ENCODE data around the gene SPINDOC. TPM values are rescaled to one million over a fixed set of nuclear protein-coding genes. Genes with fewer than 3 reads are reported as not detected.

The SPINDOC gene
- total RNA-seq, 1 experiment from 2014 or later, result 50.9 TPM

DNA sequence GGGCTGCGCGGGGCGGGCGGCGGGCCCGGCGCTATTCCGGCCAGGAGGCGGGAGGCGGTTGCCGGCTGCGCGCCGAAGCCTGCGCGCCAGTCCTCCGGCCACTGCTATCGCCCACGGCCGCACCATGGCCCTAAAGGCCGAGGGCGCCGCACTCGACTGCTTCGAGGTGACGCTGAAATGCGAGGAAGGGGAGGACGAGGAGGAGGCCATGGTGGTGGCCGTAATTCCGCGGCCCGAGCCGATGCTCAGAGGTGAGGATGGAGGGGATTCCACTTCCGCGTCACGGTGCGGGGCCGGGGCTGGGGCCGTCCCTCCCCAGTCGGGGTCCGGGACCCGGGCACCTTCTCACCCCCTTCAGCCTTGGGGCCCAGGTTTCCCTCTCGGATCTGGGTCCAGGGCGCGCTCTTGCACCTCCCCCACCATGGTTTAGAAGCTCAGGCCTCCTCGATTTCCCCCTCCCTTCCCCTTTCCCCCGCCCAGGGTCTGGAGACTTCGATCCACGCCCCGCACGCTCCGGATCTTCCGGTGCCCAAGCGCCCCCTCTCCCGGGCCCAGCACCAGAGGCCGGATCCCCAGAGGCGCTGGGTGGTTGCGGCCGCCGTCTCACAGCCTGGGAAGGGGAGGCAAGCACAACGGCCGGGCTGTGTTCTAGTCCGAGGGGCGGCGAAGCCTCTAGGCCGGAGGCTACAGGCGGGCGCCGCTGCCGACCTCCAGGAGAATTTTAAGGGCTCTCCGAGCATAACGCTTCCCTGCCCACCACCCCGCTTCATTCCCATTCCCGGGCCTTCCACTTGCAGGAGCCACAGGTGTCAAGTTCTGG is 517 bp downstream of the SPINDOC start:
- Histone ChIP-seq H3K27ac (ENCODE audit: low read depth, low read length) (peak overlapping the region; percentile 91), H3K9ac (ENCODE audit: low read length) (peak overlapping the region; percentile 96), H3K4me3 (replicated peaks in 1 of 2; ENCODE audit: low read depth in 1 of 2, low read length in 2 of 2) (peak overlapping the region; percentile 81 to 92), H3K9me2 (ENCODE audit: insufficient read depth) (no peaks in the 10 kb centered on the region), H4K20me1 (ENCODE audit: insufficient read depth) (peaks cover 4% of the 10 kb centered on the region; the same call in 1 of the 2 replicates), H2AFZ (ENCODE audit: low read depth, low read length, poor library complexity, severe bottlenecking) (no peak overlapping the region), H3K4me1 (ENCODE audit: control insufficient read depth in 1 of 2, insufficient read depth in 2 of 2, low read length in 2 of 2) (peaks cover 10 to 19% of the 10 kb centered on the region in 2 experiments; a peak in 3 of 4 replicates), H3K4me2 (ENCODE audit: low read length) (peak overlapping the region; percentile 89), H3K27me3 (ENCODE audit: insufficient read depth, low read length) (no peaks in the 10 kb centered on the region), H3K9me3 (ENCODE audit: control insufficient read depth in 1 of 2, insufficient read depth in 1 of 2, low read depth in 1 of 2, low read length in 2 of 2) (no peaks in the 10 kb centered on the region), H3K79me2 (ENCODE audit: insufficient read depth, low read length) (peaks cover 47% of the 10 kb centered on the region), H3K36me3 (ENCODE audit: control insufficient read depth in 1 of 2, insufficient read depth in 2 of 2, low read length in 2 of 2) (peaks cover 12 to 20% of the 10 kb centered on the region in 2 experiments; a peak in 2 of 4 replicates)
- POLR2A ChIA-PET, result interaction anchor here (1.3 kb wide), 1 partner anchor 11 kb away, joined by 3 read pairs; no protein-coding TSS in a partner anchor
- DNase-seq (ENCODE audit: low read depth, low spot score) (no peak), ATAC-seq (peak; percentile 75)
- CTCF ChIA-PET, result interaction anchor here (1.1 kb wide), 1 partner anchor 25 kb away, joined by 3 read pairs; the partner anchor contains the start of gene MARK2
- RAD21 ChIA-PET (ENCODE audit: low non-redundant PET in 1 of 2, low total read pairs in 2 of 2, uncharacterized antibody in 2 of 2, unreplicated experiment in 2 of 2), result interaction anchor here in 1 of 2 experiments (0.8 kb wide), 1 partner anchor 45 kb away, joined by 3 read pairs; the partner anchor contains the start of gene ZFTA
- no TSS peak for BruUV-seq (replicated peaks)
- intact Hi-C loops (cut with micrococcal nuclease), result no loop called here
- TF ChIP-seq, protein P1, sequence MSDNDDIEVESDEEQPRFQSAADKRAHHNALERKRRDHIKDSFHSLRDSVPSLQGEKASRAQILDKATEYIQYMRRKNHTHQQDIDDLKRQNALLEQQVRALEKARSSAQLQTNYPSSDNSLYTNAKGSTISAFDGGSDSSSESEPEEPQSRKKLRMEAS (IDR thresholded peaks at IDR 0.05), result 0 out of 2 replicates have a peak, but pooled peaks have one; percentile 21
- TF ChIP-seq ZFX (IDR thresholded peaks at IDR 0.05) (peak; percentile 93), EZH2 (IDR thresholded peaks at IDR 0.05) (no peak), POLR2AphosphoS5 (IDR thresholded peaks at IDR 0.05; ENCODE audit: low read depth, low read length) (0 out of 2 replicates have a peak, but pooled peaks have one; percentile 14)

DNA sequence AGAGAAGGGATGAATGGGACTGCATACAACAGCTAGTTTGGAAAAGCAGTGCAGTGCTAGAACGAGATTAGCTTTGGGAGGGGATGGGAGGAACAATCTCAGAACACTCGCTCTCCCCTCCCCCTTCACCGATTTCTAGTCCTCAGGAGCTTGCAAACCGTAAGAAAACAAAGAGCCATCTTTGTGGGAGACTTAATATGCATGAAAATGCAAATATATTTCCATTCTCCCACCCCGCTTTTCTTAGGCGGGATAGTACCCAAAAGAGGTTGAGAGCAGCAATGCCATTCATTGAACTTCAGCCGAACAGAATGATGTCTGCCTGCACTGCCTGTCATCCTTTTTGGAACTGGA is 1.1 kb downstream of the SPINDOC start:
- Histone ChIP-seq H3K9me3 (ENCODE audit: control insufficient read depth in 1 of 2, insufficient read depth in 1 of 2, low read depth in 1 of 2, low read length in 2 of 2) (no peaks in the 10 kb centered on the region), H3K4me2 (ENCODE audit: low read length) (peak overlapping the region; percentile 89), H3K9me2 (ENCODE audit: insufficient read depth) (no peaks in the 10 kb centered on the region), H3K27ac (ENCODE audit: low read depth, low read length) (peak overlapping the region; percentile 91), H3K4me1 (ENCODE audit: control insufficient read depth in 1 of 2, insufficient read depth in 2 of 2, low read length in 2 of 2) (peaks cover 10 to 19% of the 10 kb centered on the region in 2 experiments; a peak in 3 of 4 replicates), H3K27me3 (ENCODE audit: insufficient read depth, low read length) (no peaks in the 10 kb centered on the region), H3K36me3 (ENCODE audit: control insufficient read depth in 1 of 2, insufficient read depth in 2 of 2, low read length in 2 of 2) (peaks cover 14 to 21% of the 10 kb centered on the region in 2 experiments; a peak in 2 of 4 replicates), H2AFZ (ENCODE audit: low read depth, low read length, poor library complexity, severe bottlenecking) (no peak overlapping the region), H3K4me3 (replicated peaks in 1 of 2; ENCODE audit: low read depth in 1 of 2, low read length in 2 of 2) (peak overlapping the region; percentile 81 to 92), H3K79me2 (ENCODE audit: insufficient read depth, low read length) (peaks cover 47% of the 10 kb centered on the region), H4K20me1 (ENCODE audit: insufficient read depth) (peaks cover 4% of the 10 kb centered on the region; the same call in 1 of the 2 replicates), H3K9ac (ENCODE audit: low read length) (peak overlapping the region; percentile 96)
- ATAC-seq, result peak; percentile 5; the same call in 1 of the 2 replicates
- ChIA-PET RAD21 (ENCODE audit: low non-redundant PET in 1 of 2, low total read pairs in 2 of 2, uncharacterized antibody in 2 of 2, unreplicated experiment in 2 of 2) (interaction anchor here in 1 of 2 experiments (0.8 kb wide), 1 partner anchor 45 kb away, joined by 3 read pairs; the partner anchor contains the start of gene ZFTA), POLR2A (interaction anchor here (1.3 kb wide), 1 partner anchor 11 kb away, joined by 3 read pairs; no protein-coding TSS in a partner anchor), CTCF (interaction anchor here (1.1 kb wide), 1 partner anchor 24 kb away, joined by 3 read pairs; the partner anchor contains the start of gene MARK2)
- intact Hi-C loops (cut with micrococcal nuclease), result no loop called here
- TF ChIP-seq, protein P2, sequence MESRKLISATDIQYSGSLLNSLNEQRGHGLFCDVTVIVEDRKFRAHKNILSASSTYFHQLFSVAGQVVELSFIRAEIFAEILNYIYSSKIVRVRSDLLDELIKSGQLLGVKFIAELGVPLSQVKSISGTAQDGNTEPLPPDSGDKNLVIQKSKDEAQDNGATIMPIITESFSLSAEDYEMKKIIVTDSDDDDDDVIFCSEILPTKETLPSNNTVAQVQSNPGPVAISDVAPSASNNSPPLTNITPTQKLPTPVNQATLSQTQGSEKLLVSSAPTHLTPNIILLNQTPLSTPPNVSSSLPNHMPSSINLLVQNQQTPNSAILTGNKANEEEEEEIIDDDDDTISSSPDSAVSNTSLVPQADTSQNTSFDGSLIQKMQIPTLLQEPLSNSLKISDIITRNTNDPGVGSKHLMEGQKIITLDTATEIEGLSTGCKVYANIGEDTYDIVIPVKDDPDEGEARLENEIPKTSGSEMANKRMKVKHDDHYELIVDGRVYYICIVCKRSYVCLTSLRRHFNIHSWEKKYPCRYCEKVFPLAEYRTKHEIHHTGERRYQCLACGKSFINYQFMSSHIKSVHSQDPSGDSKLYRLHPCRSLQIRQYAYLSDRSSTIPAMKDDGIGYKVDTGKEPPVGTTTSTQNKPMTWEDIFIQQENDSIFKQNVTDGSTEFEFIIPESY (IDR thresholded peaks at IDR 0.05; ENCODE audit: extremely low read depth, insufficient replicate concordance, low read length), result no peak
- TF ChIP-seq, protein P3, sequence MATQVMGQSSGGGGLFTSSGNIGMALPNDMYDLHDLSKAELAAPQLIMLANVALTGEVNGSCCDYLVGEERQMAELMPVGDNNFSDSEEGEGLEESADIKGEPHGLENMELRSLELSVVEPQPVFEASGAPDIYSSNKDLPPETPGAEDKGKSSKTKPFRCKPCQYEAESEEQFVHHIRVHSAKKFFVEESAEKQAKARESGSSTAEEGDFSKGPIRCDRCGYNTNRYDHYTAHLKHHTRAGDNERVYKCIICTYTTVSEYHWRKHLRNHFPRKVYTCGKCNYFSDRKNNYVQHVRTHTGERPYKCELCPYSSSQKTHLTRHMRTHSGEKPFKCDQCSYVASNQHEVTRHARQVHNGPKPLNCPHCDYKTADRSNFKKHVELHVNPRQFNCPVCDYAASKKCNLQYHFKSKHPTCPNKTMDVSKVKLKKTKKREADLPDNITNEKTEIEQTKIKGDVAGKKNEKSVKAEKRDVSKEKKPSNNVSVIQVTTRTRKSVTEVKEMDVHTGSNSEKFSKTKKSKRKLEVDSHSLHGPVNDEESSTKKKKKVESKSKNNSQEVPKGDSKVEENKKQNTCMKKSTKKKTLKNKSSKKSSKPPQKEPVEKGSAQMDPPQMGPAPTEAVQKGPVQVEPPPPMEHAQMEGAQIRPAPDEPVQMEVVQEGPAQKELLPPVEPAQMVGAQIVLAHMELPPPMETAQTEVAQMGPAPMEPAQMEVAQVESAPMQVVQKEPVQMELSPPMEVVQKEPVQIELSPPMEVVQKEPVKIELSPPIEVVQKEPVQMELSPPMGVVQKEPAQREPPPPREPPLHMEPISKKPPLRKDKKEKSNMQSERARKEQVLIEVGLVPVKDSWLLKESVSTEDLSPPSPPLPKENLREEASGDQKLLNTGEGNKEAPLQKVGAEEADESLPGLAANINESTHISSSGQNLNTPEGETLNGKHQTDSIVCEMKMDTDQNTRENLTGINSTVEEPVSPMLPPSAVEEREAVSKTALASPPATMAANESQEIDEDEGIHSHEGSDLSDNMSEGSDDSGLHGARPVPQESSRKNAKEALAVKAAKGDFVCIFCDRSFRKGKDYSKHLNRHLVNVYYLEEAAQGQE (IDR thresholded peaks at IDR 0.05; ENCODE audit: low read depth), result no peak
- TF ChIP-seq ZFX (IDR thresholded peaks at IDR 0.05) (no peak), POLR2AphosphoS5 (IDR thresholded peaks at IDR 0.05; ENCODE audit: low read depth, low read length) (no peak)
- DNase-seq (ENCODE audit: low read depth, low spot score), result no peak
- TSS peak; percentile 59 for BruUV-seq (replicated peaks)
